Measurements from ENCODE around the gene ABCG1.

The ABCG1 gene

GRCh38 chr21:42232176-42232825 is 13.4 kb downstream of the ABCG1 start:
- DNase-seq (ENCODE audit: low read depth) = no peak

GRCh38 chr21:42233067-42233961 is 14.4 kb downstream of the ABCG1 start:
- peak; percentile 52 for DNase-seq (ENCODE audit: low read depth)

- DNase-seq (ENCODE audit: low read depth) = no peak
Observed at GRCh38 chr21:42234041-42234440, 15.1 kb downstream of the ABCG1 start.

- DNase-seq (ENCODE audit: low read depth) = peak; percentile 57
Observed at GRCh38 chr21:42234464-42235241, 15.7 kb downstream of the ABCG1 start.

GRCh38 chr21:42235593-42235992 is 16.7 kb downstream of the ABCG1 start:
- no peak for DNase-seq (ENCODE audit: low read depth)

- DNase-seq (ENCODE audit: low read depth) = no peak
Observed at GRCh38 chr21:42236014-42236413, 17.1 kb downstream of the ABCG1 start.

GRCh38 chr21:42236693-42237092 is 17.8 kb downstream of the ABCG1 start:
- DNase-seq (ENCODE audit: low read depth) = no peak

GRCh38 chr21:42237161-42237560 is 18.2 kb downstream of the ABCG1 start:
- DNase-seq (ENCODE audit: low read depth) = no peak

- no peak for DNase-seq (ENCODE audit: low read depth)
Observed at GRCh38 chr21:42237577-42237976, 18.6 kb downstream of the ABCG1 start.

GRCh38 chr21:42238185-42238934 is 19.4 kb downstream of the ABCG1 start:
- no peak for DNase-seq (ENCODE audit: low read depth)

GRCh38 chr21:42239556-42239955 is 20.6 kb downstream of the ABCG1 start:
- no peak for DNase-seq (ENCODE audit: low read depth)

GRCh38 chr21:42239973-42240372 is 21.0 kb downstream of the ABCG1 start:
- no peak for DNase-seq (ENCODE audit: low read depth)

- DNase-seq (ENCODE audit: low read depth) = no peak
Observed at GRCh38 chr21:42242611-42243010, 23.7 kb downstream of the ABCG1 start.

- no peak for DNase-seq (ENCODE audit: low read depth)
Observed at GRCh38 chr21:42243026-42243425, 24.1 kb downstream of the ABCG1 start.

GRCh38 chr21:42245331-42246193 is 26.6 kb downstream of the ABCG1 start:
- no peak for DNase-seq (ENCODE audit: low read depth)

GRCh38 chr21:42247716-42248115 is 28.8 kb downstream of the ABCG1 start:
- no peak for DNase-seq (ENCODE audit: low read depth)

- no peak for DNase-seq (ENCODE audit: low read depth)
Observed at GRCh38 chr21:42248241-42248640, 29.3 kb downstream of the ABCG1 start.

- no peak for DNase-seq (ENCODE audit: low read depth)
Observed at GRCh38 chr21:42248783-42249597, 30.1 kb downstream of the ABCG1 start.

- DNase-seq (ENCODE audit: low read depth) = no peak
Observed at GRCh38 chr21:42250422-42251403, 31.8 kb downstream of the ABCG1 start.

Measured in stimulated activated CD8-positive, alpha-beta memory T cell treated with anti-CD3 and anti-CD28 coated beads, Interleukin-7, amount 100 ng/mL, for 24 hours (primary cell).